VCaP (cell line): ENCODE results near the gene ATXN7.

Source experiments
- H3K27ac ChIP-seq: fragments of 450-650 bp; 2 replicates; pipeline ENCODE4 v1.5.1; 2017
- CTCF ChIP-seq: fragments of 450-650 bp; conservative IDR thresholded peaks from 2 replicates; pipeline ENCODE4 v1.5.1; 2017; ENCODE audit warnings: mild to moderate bottlenecking, moderate library complexity

The ATXN7 gene

DNA sequence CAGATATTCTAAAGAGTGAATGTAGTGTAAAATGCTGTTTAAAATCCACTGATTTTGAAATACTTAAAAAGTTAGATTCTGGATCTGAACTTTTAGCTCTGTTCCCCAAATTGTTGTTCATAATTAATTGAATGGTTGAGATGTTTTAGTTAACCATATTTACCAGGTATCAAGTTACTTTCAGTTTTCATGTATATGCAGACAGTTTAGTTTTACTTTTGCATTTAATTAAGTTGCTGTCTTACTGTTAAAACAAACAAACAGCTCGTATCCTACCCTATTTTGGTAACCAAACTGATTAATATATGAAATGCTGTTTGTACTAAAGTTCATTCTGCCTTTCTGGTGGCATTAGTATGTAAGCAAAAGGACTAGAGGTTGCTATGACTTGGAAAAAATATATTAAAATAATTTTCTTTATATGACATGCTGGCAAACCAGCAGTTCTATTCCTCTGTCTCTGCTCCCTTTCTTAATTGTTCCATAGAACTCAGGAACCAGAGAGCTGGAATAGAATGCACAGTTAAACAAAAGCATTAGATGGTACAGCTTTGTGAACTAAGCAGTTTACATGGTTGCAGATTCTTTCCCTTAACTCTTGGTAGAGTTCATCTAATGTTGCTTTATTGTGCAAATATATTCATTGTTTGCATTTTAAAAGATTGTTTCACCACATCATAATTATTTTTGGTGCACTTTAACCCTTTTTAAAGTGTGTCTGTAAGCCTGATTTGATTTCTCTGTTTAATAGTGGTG is 88.0 kb downstream of the ATXN7 start:
- H3K27ac ChIP-seq, result no peak overlapping the region; the same call in 1 of the 2 replicates
- no peak for TF ChIP-seq CTCF

DNA sequence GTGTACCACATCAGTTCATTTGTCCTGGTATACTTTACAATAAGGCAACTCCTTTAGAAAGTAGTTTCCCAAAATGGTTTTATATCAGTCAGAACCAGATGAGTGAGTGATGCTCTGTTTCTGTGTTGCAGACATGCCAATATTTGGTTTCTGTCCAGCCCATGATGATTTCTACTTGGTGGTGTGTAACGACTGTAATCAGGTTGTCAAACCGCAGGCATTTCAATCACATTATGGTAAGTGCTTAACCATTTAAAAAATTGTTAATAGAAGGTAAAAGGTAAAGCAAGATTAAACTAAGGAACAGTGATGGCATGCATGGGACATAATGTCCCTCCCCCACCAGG is 88.6 kb downstream of the ATXN7 start:
- no peak for TF ChIP-seq CTCF
- no peak overlapping the region for H3K27ac ChIP-seq

DNA sequence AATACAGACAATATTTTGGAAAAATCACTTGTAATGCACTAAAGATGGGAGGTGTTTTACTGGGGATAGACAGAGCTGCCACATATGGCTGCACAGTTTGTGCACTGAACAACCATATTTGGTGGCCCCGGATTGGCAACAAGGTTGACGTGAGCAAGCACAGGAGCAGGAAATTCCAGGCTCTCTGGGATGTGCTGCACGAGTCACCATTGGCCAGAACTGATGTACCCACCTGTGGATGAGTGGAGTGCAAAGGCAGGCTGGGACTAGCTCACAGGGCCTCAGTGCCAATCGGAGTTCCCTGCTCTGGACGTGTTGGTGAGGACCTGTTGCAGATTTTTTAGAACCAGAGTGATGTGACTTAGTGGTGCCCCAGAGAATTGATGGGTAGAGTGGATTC is 90.5 kb downstream of the ATXN7 start:
- no peak for TF ChIP-seq CTCF
- peak overlapping the region; percentile 87 for H3K27ac ChIP-seq

DNA sequence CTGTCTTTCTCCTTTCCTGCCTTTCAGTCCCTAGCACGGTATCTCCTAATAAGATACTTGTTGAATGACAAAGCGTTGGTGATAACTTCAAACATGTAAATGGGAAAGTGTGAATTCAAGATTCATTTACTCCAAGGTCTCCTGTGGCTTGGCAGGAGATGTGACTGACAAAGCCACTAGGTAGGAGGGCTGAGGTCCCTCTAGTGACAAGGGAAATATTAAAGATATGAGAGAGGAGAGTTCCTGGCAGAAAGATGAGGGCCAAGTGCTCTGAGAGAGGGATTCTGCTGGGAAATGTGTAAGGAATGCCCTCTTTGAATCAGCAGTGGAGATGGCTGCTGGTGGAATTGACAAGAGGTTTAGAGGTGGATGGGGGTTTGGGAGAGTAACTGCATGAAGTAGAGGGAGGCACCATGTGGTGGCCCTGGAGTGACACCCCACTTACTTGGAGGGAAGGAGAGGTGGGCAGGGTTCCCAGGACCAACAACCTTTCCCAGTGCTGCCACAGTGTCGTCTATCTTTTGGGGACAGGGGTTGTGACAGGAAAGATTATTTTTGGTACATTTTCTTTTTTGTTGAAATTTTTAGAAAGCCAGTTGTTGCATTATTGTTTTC is 91.5 kb downstream of the ATXN7 start:
- TF ChIP-seq CTCF, result no peak
- peak overlapping the region; percentile 87 for H3K27ac ChIP-seq

- TF ChIP-seq CTCF, result no peak
- H3K27ac ChIP-seq, result peak overlapping the region; percentile 87
Measured at GRCh38 chr3:63955830-63956545, 92.3 kb downstream of the ATXN7 start.

DNA sequence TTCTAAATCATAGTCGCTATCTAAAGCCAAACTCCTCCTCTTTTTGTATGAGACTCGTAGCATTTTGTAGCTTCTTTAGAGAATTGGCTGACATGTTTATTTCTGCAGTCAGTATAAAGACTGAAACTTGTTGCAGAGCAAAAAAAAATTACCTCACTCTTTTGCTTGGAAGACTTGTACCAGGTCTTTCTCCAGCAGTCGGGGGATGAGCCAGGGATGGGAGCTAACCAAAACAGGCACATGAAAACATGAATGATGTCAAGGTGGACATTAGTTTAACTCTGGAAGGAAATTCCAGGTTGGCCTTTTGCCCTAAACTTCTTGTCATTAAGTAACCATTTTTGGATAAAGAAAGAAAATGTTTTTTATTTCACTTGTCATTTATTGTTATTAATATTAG is 95.5 kb downstream of the ATXN7 start:
- H3K27ac ChIP-seq, result peak overlapping the region; percentile 4; the same call in 1 of the 2 replicates
- TF ChIP-seq CTCF, result no peak

DNA sequence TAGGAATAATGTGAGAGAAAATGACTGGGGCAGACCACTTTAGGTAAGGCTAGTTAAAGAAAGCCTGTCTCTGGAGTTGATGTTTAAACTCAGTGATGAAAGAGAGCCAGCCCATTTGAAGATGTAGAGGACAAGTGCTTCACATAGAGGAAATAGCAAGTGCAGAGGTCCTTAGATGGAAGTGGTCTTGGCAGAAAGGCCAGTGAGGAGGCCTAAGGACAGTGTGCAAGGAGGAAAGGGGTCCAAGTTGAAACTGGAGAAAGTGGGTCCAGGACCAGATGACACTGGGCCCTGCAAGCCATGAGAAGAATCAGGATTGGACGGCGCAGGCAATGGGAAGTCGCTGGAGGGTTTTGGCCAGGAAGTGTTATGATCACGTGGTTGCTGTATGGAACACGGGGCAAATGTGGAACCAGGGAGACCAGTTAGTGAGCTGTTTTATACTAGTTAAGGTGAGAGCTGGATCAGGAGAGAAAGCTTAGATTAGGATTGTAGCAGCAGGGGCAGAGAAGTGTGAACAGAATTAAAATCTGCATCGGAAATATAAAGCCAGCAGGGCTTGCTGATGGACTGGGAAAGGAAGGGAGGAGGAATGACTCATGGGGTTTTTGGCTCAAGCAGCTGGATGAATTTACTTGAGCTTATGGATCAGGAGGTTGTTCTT is 96.5 kb downstream of the ATXN7 start:
- H3K27ac ChIP-seq, result peak overlapping the region; percentile 42

More for the DNA sequence above, 96.5 kb downstream of the ATXN7 start:
- no peak for TF ChIP-seq CTCF
